Renal cortex interstitium (tissue), 11 donors: ENCODE results near the gene MIB2. TPM values are rescaled to one million over a fixed set of nuclear protein-coding genes. Genes with fewer than 3 reads are reported as not detected.
"Not testable (repeated sequence)": the region's sequence is repeated elsewhere in the genome, so short reads cannot be mapped to it uniquely, and the experiment has no call there.

Source experiments
- DNase-seq, 11 donors: peaks; one replicate each; pipeline ENCODE4 v3.0.0-alpha.2; 2013; ENCODE audit warnings: low read depth in 9 of 11, low spot score in 4 of 11; ENCODE audit errors: extremely low read depth in 1 of 11
- polyA plus RNA-seq, 3 donors: library from polyadenylated mRNA; unstranded; fragments of 120-200 nt; gene quantifications; one replicate each; pipeline ENCODE4 v1.2.1, GENCODE V29; 2013; ENCODE audit not compliant: insufficient read length in 3 of 3

The MIB2 gene
- polyA plus RNA-seq, 3 donors, result 30.3 to 71.4 (median 70.4) TPM

DNA sequence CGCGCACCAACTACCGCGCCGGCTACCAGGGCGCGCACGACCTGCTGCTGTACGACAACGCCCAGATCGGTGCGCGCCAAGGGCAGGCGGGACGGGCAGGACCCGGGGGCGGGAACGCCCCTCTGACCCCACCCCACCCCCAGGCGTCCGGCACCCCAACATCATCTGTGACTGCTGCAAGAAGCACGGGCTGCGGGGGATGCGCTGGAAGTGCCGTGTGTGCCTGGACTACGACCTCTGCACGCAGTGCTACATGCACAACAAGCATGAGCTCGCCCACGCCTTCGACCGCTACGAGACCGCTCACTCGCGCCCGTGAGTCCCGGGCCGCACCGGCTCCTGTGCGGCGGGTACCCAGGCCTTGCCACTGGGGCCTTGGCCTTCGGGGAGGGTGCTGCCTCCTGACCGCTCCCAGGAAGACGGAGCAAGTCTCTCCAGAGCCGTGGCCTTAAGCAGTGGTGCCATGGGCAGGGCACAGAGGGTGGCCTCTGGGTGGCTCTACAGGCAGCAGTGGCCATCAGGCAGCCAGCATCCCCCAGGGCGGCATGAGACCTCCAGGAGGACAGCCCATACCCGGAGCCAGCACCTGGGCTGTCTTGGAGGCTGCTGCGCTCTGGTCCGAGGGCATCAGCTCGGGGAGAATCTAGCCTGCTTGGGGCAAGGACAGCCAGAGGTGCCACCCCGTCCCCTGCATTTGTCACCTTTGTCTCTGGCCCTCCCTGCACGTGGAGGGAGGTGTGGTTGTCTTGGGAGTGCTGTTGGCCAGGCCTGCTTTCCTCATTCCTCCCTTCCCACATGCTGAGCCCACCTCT, 8.5 kb downstream of the MIB2 start:
- DNase-seq, result no peak

DNA sequence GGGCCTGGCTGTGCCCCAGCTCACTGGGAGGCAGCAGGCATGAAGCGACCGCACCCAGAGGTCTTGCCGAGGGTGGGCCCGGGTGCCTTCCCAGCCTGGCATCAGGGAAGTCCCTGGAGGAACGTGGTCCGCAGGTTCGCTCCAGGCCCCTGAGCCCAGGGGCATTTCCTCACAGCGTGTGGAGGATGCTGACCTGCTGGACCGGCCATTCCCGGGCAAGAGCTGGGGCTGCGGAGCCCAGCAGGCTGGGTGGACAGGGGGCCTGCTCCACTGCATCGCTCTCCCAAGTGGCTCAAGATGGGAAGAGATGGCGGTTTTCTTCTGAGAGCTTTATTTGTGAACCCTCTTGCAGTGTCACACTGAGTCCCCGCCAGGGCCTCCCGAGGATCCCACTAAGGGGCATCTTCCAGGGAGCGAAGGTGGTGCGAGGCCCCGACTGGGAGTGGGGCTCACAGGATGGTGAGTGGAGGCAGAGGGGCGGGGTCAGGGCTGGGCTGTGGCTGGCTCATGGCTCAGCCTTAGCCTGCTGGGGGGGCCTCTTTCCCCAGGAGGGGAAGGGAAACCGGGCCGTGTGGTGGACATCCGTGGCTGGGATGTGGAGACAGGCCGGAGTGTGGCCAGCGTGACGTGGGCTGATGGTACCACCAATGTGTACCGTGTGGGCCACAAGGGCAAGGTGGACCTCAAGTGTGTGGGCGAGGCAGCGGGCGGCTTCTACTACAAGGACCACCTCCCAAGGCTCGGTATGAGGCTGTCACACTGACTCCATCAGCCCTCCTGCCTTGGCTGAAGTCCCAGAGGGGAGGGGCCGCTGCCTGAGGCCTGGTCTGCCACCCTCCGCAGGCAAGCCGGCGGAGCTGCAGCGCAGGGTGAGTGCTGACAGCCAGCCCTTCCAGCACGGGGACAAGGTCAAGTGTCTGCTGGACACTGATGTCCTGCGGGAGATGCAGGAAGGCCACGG, 9.4 kb downstream of the MIB2 start:
- no peak for DNase-seq

DNA sequence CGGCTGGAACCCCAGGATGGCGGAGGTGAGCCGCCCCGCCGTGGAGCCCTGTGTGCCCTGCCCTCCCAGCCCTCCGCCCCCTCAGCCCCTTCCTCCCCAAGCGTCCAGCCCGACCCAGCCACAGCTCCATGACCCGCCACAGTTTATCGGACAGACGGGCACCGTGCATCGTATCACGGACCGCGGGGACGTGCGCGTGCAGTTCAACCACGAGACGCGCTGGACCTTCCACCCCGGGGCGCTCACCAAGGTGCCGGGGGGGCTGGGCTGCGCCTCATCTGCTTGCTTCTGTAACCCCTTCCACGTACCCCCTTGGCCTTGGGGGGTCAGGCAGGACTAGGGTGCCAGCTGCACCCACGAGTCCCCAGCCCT, 10.1 kb downstream of the MIB2 start:
- no peak for DNase-seq

DNA sequence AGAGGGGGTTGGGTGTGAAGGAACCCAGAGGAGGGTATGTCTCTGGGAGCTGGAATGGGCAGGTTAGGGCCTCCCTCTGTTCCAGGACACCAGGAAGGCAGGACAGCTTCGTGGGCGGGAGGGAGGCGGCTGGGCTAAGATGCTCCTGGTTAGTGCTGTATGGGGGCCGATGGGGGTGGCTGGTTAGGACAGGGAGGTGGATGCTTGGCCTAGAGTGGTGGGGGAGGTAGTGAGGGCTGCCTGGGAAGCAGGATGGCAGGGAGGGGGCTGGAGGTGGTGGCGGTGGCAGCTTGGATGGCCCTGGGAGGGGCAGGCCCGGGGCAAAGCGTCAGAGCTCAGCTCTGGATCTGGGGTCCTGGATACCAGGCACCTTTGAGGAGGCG, 10.5 kb downstream of the MIB2 start:
- DNase-seq, result no peak

DNA sequence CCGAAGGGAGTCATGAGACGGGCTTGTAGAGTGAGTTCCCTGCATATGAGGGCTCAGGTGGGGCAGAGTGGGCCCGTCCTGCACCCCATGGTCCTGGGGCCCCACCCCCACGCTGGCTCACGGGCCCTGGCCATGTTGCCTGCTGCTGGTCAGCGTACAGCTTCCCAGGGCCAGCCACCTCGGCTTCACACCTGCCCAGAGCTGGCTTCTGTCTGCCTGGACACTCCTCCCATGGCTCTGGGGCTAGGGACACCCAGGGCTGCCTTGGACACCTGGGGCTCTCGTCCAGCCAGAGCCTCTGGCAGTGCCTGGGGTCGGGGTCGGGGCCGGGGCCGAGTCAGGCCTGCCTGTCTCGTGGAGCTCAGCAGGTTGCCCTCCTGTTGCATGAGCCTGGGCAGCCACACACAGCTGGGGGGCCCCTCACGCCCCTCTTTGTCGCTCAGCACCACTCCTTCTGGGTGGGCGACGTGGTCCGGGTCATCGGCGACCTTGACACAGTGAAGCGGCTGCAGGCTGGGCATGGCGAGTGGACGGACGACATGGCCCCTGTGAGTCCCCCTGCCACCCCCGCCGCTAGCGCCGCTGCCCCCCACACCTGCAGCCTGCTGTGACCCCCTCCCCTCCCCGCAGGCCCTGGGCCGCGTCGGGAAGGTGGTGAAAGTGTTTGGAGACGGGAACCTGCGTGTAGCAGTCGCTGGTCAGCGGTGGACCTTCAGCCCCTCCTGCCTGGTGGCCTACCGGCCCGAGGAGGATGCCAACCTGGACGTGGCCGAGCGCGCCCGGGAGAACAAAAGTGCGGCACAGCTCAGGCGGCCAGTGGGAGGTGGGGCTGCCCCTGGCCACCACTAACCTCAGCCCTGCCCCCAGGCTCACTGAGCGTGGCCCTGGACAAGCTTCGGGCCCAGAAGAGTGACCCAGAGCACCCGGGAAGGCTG, 11.2 kb downstream of the MIB2 start:
- no peak for DNase-seq

DNA sequence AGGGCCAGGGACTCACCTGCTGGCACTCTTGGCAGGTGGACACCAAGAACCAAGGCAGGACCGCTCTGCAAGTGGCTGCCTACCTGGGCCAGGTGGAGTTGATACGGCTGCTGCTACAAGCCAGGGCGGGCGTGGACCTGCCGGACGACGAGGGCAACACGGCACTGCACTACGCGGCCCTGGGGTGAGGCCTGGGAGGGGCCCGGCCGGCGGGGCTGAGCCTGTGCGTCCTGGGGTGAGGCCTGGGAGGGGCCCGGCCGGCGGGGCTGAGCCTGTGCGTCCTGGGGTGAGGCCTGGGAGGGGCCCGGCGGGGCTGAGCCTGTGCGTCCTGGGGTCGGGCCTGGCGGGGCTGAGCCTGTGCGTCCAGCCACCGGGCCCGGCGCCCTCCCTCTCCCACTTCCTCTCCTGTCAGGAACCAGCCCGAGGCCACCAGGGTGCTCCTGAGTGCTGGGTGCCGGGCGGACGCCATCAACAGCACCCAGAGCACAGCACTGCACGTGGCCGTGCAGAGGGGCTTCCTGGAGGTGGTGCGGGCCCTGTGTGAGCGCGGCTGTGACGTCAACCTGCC, 12.0 kb downstream of the MIB2 start:
- DNase-seq, result no peak

DNA sequence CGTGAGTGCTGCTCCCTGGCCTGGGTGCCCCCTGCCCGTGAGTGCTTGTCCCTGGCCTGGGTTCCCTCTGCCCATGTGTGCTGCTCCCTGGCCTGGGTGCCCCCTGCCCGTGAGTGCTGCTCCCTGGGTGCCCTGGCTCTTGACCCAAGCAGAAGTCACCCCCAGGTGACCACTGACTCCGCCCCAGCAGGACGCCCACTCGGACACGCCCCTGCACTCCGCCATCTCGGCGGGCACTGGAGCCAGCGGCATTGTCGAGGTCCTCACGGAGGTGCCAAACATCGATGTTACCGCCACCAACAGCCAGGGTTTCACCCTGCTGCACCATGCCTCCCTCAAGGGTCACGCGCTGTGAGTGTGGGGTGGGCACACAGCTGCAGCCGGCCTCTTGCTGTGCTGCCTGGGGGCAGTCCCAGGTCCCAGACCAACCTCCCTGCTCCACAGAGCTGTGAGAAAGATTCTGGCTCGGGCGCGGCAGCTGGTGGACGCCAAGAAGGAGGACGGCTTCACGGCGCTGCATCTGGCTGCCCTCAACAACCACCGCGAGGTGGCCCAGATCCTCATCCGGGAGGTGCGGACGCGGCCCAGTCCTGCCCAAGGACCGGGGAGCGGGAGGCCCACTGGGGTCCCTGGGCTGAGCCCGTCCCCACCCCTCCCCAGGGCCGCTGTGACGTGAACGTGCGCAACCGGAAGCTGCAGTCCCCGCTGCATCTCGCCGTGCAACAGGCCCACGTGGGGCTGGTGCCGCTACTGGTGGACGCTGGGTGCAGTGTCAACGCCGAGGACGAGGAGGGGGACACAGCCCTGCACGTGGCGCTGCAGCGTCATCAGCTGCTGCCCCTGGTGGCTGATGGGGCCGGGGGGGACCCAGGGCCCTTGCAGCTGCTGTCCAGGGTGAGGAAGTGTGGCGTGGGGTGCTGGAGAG, 12.8 kb downstream of the MIB2 start:
- no peak for DNase-seq

DNA sequence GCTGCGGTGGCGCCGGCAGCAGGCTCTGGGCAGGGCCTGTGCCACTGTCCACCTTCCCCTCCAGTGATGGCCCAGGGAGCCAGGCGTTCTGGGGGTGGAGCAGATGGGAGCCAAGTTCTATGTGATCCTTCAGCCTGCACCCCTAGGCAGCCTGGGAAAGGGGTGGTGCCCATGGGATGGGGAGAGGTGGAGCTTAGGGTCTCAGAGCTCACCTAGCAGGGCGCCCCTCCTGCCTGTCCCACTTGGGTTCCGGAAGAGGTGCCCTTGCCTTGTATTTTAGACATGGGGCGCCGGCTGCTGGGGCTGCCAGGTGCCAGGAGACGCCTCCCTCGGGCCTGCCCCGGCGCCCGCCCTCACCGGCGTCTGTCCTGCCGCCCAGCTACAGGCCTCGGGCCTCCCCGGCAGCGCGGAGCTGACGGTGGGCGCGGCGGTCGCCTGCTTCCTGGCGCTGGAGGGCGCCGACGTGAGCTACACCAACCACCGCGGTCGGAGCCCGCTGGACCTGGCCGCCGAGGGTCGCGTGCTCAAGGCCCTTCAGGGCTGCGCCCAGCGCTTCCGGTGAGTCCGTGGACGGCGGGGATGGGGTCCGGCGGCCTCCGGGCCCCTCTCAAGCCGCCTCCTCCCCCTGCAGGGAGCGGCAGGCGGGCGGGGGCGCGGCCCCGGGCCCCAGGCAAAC, 13.6 kb downstream of the MIB2 start:
- no peak for DNase-seq

DNA sequence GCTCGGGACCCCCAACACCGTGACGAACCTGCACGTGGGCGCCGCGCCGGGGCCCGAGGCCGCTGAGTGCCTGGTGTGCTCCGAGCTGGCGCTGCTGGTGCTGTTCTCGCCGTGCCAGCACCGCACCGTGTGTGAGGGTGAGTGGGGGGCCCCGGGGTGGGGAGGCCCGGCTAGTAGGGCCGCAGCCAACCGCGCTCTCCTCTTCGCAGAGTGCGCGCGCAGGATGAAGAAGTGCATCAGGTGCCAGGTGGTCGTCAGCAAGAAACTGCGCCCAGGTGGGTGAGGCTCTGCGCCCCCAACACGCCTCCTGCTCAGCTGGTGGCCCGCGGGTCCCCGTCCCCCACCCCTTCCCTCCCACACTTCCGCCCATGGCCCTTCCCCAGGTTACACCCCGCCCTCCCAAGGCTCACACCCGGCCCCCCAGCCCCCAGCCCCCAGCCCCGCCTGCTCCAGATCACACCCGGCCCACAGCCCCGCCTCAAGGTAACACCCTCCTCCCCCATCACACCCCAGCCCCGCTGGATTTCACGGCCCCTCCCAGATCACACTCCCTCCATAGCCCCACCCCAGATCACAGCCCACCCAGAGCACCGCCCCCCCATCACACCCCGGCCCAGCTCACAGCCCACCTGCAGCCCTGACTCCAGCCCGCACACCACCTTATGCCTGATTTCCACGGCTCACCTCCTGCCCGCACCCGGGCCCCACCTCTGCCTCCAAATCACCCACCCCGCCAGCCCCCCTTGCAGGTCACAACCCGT, 14.3 kb downstream of the MIB2 start:
- no peak for DNase-seq

DNA sequence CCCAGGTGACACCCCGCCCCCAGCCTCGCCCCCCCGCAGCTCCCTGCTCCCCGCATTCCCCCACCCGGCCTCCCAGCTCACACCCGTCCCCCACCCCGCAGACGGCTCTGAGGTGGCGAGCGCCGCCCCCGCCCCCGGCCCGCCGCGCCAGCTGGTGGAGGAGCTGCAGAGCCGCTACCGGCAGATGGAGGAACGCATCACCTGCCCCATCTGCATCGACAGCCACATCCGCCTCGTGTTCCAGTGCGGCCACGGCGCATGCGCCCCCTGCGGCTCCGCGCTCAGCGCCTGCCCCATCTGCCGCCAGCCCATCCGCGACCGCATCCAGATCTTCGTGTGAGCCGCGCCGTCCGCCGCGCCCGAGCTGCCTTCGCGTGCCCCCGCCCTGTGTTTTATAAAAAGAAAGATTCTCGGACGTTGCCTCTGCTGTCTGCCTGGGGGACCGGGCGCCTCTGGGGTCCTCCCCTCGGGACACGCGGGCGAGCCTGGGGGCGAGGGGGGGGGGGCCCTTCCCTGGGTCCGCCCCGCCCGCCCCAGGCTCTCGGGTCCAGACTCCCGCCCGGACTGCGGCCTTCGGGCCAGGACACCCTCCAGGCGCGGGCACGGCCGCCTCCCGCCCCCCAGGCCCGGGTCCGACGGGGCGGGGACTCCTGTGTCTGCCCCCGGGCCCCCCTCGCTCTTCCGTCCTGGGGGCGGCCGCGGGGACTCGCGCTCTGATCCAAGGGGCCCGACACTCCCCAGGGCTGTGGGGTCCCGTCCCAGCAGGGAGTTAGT, 15.1 kb downstream of the MIB2 start:
- peak in 9 of 11 donors; percentile 66 to 84 (median 81) for DNase-seq

DNA sequence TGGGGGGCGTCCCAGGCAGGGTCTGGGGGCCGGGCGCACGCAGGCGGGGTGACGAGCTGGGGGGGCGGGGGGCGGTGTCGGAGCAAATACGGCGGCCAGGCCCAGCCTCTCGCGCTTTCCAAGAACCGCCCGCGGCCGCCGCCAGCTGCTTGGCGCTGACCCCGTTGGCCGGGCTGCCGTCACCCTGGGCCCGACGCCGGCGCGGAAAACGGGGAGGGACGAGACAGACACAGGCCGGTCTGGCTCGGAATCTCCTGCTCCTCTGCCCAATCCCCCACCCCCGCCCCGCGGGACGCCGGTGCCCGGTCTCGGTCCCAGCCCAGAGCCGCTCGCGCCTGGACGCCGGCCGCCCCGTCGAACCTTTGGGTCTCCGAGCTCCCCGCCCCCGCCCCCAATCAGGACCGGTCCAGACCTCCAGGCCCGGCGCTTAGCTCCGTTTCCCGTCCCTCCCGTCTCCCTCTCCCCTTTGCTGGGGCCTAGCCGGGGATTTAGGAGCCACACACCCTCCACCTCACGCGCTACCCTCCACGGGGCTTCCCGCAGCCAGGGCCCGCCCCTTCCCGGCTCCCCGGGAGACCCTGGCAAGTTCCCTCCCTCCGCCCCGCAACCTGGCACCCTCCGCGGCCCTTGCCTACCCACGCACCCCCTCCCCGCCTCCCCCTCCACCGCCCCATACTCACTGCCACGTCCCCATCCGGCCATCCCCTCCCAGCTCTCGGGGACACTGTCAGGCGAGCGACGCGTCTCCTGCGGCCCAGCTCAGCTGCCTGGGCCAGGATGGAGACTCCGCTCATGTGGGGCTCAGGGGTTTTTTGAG, 15.9 kb downstream of the MIB2 start:
- DNase-seq, result peak in 6 of 11 donors; percentile 20 to 63 (median 54)

DNA sequence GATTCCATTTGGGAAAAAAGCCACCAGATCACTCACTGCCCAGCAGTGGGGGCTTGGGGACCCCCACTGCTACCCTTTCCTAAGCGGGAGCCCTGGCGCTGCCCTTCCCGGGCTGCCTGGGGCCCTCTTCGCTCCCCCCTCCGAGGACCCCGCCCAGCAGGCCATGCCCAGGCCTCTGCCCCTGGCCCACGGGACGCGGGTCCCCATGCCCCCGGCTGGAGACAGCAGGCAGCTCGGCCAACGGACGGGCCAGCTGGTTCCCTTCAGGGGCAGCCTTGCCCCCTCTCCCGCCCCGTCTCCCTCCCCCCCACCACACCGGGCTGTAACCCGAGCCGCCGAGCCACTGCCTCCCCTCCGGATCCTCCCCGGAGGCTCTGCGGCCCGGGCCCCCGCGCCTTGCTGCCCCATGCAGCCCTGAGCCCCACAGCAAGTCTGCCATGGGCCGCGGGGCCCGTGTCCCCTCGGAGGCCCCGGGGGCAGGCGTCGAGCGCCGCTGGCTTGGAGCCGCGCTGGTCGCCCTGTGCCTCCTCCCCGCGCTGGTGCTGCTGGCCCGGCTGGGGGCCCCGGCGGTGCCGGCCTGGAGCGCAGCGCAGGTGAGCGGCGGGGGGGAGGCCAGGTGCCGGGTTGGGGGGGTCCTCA, 16.6 kb downstream of the MIB2 start, which contains the start of gene MMP23B:
TSS of gene MMP23B (plus strand) at position 392 of the 639 bp plus-strand sequence. CDS start at position 438, 46 bp downstream.
- peak in 6 of 11 donors; percentile 32 to 67 (median 64) for DNase-seq

DNA sequence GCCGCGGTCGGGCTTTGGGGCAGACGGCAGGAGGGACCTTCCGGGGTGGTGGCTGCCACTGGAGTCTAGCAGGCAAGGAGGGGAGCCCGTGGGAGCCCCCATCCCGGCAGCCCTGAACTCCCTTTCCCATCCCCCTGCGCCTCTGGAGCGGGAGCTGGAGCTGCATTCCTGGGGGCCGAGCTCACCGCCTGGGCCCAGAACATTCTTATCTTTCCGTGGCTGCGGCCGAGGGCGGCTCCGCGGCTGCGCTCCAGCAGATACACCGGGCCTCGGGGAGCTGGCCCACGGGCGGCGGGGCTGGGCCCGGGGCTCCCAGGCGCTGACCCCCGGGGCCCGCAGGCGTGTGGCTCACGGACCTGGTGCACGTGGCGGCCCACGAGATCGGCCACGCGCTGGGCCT, 18.1 kb downstream of the MIB2 start:
- not testable (repeated sequence) for DNase-seq

DNA sequence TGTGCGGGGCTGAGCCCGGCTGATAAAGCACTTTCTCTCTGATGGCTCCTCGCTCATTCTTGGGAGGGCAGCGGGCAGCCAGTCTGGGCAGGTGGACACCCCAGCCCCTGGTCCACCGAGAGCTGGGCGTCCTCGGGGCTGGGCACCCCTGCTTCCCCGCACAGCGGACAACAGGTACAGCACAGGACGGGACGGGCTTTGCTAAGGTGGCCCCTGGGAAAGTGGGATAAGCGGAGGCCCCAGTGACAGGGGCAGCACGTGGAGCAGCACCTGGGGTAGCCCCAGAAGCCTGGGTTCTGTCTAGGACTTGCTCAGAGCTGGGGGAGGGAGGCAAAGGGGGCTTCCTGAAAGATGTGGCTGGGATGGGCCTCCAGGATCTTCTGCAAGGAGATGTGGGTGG, 19.3 kb downstream of the MIB2 start:
- not testable (repeated sequence) for DNase-seq
